ENCODE data around the gene SHISA8. TPM values are rescaled to one million over a fixed set of nuclear protein-coding genes. Genes with fewer than 3 reads are reported as not detected.

The SHISA8 gene
- total RNA-seq, 1 donor from 2014 or later: not detected

DNA sequence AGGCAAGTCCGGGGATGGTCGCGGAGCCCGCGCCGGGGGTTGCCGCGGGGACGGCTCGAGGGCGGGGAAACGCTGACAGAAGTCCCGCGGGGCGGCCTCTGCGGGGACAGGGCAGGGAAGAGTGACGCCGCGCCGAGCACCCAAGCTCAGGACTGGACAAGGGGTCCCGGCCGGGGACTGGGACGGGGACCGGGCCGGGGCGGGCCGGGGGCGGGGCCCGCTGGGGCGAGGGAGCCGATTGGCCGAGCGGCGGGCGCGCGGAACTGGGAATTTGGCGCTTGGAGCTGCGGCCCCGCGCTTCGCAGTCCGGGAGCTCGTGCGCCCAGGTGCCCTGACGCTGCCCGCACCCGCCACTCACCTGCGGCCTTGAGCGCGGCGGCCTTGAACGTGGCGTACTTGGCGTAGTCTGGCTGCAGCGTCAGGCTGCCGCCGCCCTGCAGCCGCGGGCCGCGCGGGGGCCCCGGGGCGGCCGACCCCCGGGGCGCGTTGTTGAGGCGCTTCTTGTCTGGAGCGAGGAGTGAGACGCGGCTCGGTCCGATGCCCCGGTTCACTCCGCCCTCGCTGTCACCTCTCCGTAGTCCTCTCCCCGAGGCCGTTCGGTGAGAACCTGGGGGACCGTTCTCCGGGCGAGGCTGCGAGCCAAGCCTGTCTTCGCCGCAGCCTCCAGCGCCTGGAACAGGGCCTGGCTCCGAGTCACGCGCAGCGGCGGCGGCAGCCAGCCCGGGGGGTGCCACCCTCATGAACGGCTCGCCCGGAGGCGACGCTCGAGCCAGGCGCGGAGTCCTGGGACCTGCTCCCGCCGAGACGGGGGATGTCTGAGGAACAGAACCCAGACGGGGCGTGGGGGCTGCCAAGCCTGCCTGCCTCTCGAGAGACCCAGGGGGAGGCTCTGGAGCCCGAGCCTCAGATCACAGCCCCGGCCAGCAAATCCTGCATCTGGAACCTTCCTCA lies 4.5 kb downstream of the SHISA8 start:
- peaks cover 33% of the 10 kb centered on the region for H3K27me3 ChIP-seq
- no peak for DNase-seq (ENCODE audit: low spot score in 2 of 2)
- peaks cover 13 to 16% of the 10 kb centered on the region in 2 donors for H3K4me1 ChIP-seq
- H3K9me3 ChIP-seq: no peaks in the 10 kb centered on the region
- no peak overlapping the region for H3K27ac ChIP-seq
- H3K4me3 ChIP-seq: peak overlapping the region; percentile 52 to 55
- H3K36me3 ChIP-seq: peaks cover 4 to 19% of the 10 kb centered on the region in 2 donors
- intact Hi-C loops (cut with DNase I): no loop called here
- TF ChIP-seq, protein P1, sequence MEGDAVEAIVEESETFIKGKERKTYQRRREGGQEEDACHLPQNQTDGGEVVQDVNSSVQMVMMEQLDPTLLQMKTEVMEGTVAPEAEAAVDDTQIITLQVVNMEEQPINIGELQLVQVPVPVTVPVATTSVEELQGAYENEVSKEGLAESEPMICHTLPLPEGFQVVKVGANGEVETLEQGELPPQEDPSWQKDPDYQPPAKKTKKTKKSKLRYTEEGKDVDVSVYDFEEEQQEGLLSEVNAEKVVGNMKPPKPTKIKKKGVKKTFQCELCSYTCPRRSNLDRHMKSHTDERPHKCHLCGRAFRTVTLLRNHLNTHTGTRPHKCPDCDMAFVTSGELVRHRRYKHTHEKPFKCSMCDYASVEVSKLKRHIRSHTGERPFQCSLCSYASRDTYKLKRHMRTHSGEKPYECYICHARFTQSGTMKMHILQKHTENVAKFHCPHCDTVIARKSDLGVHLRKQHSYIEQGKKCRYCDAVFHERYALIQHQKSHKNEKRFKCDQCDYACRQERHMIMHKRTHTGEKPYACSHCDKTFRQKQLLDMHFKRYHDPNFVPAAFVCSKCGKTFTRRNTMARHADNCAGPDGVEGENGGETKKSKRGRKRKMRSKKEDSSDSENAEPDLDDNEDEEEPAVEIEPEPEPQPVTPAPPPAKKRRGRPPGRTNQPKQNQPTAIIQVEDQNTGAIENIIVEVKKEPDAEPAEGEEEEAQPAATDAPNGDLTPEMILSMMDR (IDR thresholded peaks at IDR 0.05): no peak

DNA sequence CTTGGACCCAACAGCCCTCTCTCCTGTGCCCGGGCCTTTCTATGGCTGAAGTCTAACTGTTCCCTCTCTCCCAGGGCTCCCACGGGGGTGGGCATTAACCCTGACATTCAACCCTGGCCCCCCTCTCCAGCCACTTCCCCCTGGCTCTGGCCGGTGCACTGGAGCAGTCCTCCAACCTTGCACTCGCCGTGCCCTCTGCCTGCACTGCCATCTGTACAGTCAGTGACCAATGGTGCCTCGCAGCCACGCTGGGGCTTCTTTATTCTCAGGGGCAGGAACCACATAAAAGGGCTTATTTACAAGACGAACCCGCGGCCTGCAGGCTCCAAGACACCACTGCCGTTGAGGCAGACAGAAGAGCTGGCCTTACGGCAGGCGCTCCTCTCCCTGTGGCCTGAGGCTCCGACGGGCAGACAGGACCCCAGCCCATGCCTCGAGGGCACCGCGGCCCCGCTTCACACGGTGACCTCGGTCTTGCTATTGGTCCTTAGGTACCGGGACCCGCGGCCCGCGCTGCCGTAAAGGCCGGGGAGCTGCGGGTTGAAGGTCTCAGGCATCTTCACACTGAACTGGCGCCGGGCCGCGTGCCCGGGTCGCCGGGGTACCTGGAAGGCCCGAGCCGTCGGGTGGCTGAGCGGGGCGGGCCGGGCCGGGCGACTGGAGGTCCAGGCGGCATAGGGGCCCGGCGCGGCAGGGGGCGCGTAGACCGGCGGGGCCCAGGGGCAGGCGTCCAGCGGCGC lies 5.4 kb downstream of the SHISA8 start:
- intact Hi-C loops (cut with DNase I): no loop called here
- no peak overlapping the region for H3K27ac ChIP-seq
- DNase-seq (ENCODE audit: low spot score in 2 of 2): no peak
- H3K4me3 ChIP-seq: peak overlapping the region; percentile 52 to 55
- H3K36me3 ChIP-seq: peaks cover 13 to 27% of the 10 kb centered on the region in 2 donors
- no peaks in the 10 kb centered on the region for H3K9me3 ChIP-seq
- H3K4me1 ChIP-seq: peaks cover 8 to 10% of the 10 kb centered on the region in 2 donors
- TF ChIP-seq, protein P1 (IDR thresholded peaks at IDR 0.05): no peak
- H3K27me3 ChIP-seq: peaks cover 30% of the 10 kb centered on the region

DNA sequence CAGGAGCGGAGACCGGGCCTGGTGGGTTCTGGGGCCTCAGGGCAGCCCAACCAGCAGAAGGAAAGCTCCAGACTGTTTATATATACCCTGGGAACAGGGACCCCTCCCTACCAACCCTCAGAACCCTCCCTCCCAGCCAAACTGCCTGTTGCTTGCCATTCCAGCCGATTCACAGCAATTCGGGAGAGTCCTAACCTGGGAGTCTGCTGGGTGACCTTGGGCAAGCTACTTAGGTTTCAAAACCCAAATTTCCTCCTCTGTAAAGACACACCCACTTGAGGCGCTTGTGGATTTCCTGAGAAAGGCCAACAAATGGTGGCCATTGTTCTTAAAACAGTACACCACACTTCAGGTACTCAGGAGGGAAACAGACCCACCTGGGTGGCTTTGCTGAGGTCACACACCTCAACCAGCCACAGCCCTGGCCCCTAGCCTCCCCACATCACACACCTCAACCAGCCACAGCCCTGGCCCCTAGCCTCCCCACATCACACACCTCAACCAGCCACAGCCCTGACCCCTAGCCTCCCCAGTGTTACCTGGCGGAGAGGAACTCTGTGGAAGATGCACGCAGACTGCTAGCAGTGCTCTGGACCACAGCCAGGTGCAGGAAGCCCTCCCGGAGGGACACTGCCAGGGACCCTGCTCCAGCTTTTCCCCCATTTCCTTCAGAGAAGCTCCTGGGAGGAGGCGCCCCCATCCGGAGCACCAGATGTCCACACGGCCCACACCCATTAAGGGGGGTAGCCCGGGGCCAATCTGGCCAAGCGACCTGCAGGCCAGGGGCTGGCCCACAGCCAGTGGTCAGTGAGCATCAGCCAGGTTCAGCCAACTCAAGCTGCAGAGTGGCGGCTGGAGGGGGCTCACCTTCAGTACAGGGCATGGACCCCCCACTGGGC lies 6.2 kb downstream of the SHISA8 start:
- intact Hi-C loops (cut with DNase I): no loop called here
- Histone ChIP-seq H3K9me3 (no peaks in the 10 kb centered on the region), H3K4me1 (peaks cover 8 to 10% of the 10 kb centered on the region in 2 donors), H3K27ac (no peak overlapping the region), H3K4me3 (no peak overlapping the region), H3K27me3 (peaks cover 24% of the 10 kb centered on the region), H3K36me3 (peaks cover 20 to 35% of the 10 kb centered on the region in 2 donors)
- no peak for DNase-seq (ENCODE audit: low spot score in 2 of 2)
- TF ChIP-seq, protein P1 (IDR thresholded peaks at IDR 0.05): no peak

DNA sequence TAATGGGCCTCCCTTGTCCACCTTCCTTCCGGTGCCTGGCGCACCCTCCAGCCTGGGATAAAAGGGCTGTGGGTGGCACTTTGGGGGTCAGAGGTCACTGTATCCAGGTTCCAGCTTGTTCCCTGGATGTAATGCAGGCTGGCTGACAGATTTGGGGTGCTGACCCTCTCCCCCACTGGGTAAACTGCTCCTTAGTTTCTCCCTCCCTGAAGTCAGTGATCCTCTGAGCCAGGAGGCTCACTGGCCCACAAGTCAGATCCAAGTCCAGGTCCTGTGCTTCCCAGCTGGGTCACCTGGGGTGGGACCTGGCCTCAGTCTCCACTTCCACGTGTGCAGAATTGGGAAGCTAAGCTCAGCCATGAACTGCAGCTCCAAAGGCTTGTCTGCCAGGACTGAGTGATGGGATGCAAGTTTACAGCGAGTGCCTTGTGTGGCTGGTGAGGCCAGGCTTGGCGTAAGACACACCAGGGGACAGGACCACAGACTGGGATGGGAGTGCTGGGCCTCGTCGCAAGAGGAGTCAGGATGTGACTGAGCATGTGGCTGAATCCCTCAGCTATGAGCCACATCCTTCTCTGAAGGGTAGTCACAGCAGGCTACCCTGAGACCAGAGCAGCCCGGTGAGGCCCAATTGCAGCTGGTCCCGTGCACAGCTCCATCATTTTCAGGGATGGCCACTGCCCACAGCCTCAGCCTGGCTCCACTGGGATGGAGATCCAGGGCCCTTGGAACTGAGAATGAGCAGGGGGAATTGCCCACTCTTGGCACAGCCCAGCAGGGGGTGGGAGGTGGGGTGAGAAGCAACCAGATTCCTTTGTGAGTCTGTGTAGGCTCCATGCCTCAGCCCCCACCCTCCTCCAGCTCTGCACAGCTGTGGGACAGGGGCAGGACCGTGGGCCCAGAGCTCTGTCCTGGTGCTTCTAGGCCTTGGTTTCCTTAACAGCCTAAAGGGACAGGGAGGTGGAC lies 7.2 kb downstream of the SHISA8 start:
- TF ChIP-seq, protein P1 (IDR thresholded peaks at IDR 0.05): no peak
- Histone ChIP-seq H3K27me3 (peaks cover 17% of the 10 kb centered on the region), H3K9me3 (no peaks in the 10 kb centered on the region), H3K36me3 (peaks cover 29 to 45% of the 10 kb centered on the region in 2 donors), H3K4me3 (no peak overlapping the region), H3K27ac (no peak overlapping the region), H3K4me1 (peaks cover 8 to 10% of the 10 kb centered on the region in 2 donors)
- DNase-seq (ENCODE audit: low spot score in 2 of 2): no peak
- intact Hi-C loops (cut with DNase I): no loop called here

All from ascending aorta (tissue), 2 donors.